Loucy (cell line): ENCODE results near the gene GPC5.

Experiments
- CTCF ChIP-seq: fragments of 200-600 bp; sonication (generic); conservative IDR thresholded peaks from 2 replicates; pipeline ENCODE4 v1.5.1; 2014; ENCODE audit warnings: mild to moderate bottlenecking, antibody characterized with exemption, low read length
- EZH2phosphoT487 ChIP-seq: fragments of 200-600 bp; IDR thresholded peaks from 2 replicates; pipeline ENCODE4 v1.6.1; 2018; ENCODE audit warnings: antibody characterized with exemption, mild to moderate bottlenecking, moderate library complexity, borderline replicate concordance

DNA sequence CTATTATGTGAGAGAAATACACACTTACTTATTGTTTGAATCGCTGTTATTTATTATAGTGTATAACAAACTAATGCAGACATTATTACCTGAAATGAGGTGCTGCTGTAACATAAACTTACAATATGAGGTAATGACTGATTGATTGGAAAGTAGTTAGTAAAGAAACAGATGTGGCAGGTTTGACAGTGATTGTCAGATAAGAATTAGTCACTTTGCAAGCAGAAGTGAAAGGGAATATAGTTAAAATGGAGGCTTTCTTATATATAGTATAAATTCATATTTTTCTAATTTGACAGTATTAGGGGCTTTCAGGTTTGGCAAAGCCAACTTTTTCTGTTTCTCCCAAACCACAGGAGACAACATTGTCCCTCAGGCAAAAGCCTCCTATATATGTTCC, 30.3 kb upstream of the GPC5 start:
- TF ChIP-seq CTCF (no peak), EZH2phosphoT487 (no peak)
